Measurements from ENCODE around the gene ZMAT2. TPM values are rescaled to one million over a fixed set of nuclear protein-coding genes. Genes with fewer than 3 reads are reported as not detected.
"Not testable (repeated sequence)": the region's sequence is repeated elsewhere in the genome, so short reads cannot be mapped to it uniquely, and the experiment has no call there.

Gene ZMAT2
- polyA plus RNA-seq, 10 donors: 72.9 to 93.3 (median 78.7) TPM

- no peak for DNase-seq
These were observed 3.3 kb upstream of the ZMAT2 start for GRCh38 chr5:140696891-140697492.

GRCh38 chr5:140707812-140708211, 7.6 kb downstream of the ZMAT2 start:
- no peak for DNase-seq

- DNase-seq: not testable (repeated sequence)
These were observed 8.5 kb downstream of the ZMAT2 start for GRCh38 chr5:140708787-140709186.

- DNase-seq: peak; percentile 76 to 93 (median 92)
These were observed 10.8 kb downstream of the ZMAT2 start for GRCh38 chr5:140710899-140711552.

- DNase-seq: no peak
These were observed 11.5 kb downstream of the ZMAT2 start for GRCh38 chr5:140711794-140712193.

DNA sequence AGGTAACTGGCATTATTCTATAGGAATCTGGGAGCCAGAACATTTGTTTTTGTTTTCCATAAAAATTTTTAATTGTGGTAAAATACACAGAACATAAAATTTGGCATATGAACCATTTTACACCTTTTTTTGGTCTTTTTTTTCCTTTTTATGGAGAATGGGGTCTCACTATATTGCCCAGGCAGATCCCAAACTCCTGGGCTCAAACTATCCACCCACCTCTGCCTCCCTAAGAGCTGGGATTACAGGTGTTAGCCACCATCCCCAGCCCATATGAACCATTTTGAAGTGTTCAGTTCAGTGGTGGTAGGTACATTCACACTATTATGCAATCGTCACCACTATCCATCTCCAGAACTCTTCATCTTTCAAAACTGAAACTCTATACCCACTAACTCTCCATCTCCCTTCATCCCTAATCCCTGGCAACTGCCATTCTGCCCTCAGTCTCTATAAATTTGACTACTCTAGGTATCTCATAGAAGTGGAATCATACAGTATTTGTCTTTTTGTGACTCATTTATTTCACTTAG, 13.4 kb downstream of the ZMAT2 start:
- no peak for DNase-seq

- DNase-seq: not testable (repeated sequence)
These were observed 16.0 kb downstream of the ZMAT2 start for GRCh38 chr5:140716238-140716637.

DNA sequence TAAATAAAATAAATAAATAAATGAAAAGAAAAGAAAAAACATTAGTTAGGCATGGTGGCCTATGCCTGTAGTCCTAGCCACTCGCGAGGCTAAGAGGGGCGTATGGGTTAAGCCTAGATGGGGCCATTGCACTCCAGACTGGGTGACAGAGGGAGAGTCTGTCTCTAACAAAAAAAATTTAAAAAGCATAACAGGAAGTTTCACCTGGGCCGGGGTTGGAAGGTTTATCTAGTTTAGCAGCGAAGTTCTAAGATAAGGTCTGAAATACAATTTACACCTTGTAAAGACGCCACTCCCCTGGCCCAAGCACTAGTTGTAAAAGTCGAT, 18.0 kb downstream of the ZMAT2 start:
- no peak for DNase-seq

DNA sequence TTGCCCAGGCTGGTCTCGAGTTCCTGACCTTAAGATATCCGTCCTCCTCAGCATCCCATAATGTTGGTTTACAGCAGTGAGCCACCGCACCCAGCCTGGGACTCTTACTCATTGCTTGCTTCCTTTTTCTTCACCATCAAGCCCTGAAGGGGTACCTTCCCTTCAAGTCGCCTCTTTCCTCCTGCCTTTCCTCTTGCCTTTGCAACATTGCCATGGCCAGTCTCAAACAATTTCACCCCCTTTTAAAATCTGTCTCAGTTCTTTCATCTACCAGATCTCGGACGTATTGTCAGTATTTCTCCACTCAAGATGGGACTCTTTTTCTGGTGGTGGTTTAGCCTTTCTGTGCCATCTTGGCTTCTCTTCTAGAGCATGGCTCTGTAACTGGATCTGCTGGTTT, 20.5 kb downstream of the ZMAT2 start:
- DNase-seq: not testable (repeated sequence)

GRCh38 chr5:140721395-140721794, 21.1 kb downstream of the ZMAT2 start:
- DNase-seq: not testable (repeated sequence)

DNA sequence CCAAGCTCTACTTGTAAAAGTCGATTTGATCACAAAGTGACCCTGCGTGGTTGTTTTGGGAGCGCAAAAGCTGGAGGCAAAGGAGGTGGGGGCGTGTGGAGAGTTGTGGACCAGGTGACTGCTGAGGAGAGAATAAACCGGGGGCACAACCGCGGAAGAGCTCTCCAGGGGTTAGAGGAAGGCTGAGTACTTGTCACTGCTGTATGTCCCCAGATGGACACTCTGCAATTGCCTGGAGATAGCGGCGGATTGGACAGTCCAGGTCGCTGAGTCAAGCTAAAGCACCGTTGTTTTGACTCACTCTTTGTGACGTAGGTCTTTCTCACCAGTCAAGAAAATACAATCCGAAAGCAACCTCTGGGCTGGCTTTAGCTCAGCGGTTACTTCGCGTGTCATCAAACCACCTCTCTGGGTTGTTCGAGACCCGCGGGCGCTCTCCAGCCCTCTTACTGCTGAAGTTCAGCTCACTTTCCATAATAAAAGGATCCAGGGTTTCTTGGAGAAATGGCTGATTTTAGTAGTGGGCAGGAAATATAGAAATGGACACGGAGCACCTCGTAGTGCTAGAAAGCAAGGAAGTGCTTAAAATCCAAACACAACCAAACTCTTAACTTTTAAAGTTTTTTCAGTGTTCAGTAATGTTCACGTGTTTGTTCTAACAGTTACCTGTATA, 25.7 kb downstream of the ZMAT2 start:
- DNase-seq: peak; percentile 23 to 74 (median 42)

DNA sequence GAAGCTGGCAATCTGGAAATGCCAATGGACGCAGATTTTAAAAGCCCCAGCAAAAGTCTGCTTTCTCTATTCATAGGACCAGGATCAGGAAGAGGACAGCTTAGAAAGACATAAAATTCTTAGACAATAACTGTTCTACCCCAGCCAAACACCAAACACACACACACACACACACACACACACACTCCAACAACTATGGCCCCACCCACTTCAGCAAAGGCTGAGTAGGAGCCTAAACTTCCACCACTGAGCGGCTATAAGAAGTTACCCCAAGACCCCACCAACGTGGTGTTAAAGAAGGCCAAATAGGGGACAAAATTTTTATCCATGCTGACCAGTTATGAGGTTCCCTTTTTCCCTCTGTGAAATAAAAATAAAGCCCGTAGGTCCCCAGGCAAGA, 32.9 kb downstream of the ZMAT2 start:
- no peak for DNase-seq

GRCh38 chr5:140734354-140734753, 34.1 kb downstream of the ZMAT2 start:
- no peak for DNase-seq

- no peak for DNase-seq
These were observed 37.2 kb downstream of the ZMAT2 start for GRCh38 chr5:140737486-140737885.

- DNase-seq: no peak
These were observed 41.7 kb downstream of the ZMAT2 start for GRCh38 chr5:140741967-140742366.

DNA sequence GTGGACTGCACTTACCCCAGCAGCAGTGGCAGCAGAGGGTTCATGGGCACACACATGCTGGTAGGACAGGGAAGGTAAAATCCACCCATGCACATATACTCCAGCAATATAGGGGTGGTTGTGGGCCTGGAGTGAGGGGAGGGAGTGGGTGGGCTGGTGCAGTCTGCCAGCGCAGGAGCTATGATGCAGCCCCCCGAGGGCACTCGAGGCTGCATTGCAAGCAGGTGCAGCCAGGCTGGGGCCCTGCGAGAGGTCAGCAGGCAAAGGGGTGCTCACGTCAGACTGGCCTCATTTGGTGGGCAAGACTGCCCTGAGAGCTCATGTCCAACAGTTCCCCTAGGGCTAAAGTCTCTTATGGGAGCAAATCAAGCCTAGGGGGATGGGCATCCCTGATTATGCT, 53.3 kb downstream of the ZMAT2 start:
- DNase-seq: no peak

Other genes with a start within 250 kb of the ZMAT2 start
- gene EIF4EBP3, start 152.8 kb upstream of the ZMAT2 start, polyA plus RNA-seq (ENCODE audit: insufficient read length in 10 of 10): 10 to 100 TPM in 2 of 10 donors, 1 to 10 TPM in 8; 6.2 to 13.0 (median 8.0) TPM
- 10 to 100 TPM; 18.0 to 27.5 (median 21.6) TPM for gene SRA1, start 143.0 kb upstream of the ZMAT2 start, polyA plus RNA-seq (ENCODE audit: insufficient read length in 10 of 10)
- 10 to 100 TPM; 14.4 to 43.7 (median 20.7) TPM for gene APBB3, start 135.8 kb upstream of the ZMAT2 start, polyA plus RNA-seq (ENCODE audit: insufficient read length in 10 of 10)
- 10 to 100 TPM; 52.1 to 67.8 (median 54.6) TPM for gene SLC35A4, start 135.6 kb upstream of the ZMAT2 start, polyA plus RNA-seq (ENCODE audit: insufficient read length in 10 of 10)
- gene CD14, start 67.3 kb upstream of the ZMAT2 start, polyA plus RNA-seq (ENCODE audit: insufficient read length in 10 of 10): 10 to 100 TPM; 15.2 to 38.2 (median 24.1) TPM
- gene TMCO6, start 61.0 kb upstream of the ZMAT2 start, polyA plus RNA-seq (ENCODE audit: insufficient read length in 10 of 10): 10 to 100 TPM in 2 of 10 donors, 1 to 10 TPM in 8; 5.2 to 12.4 (median 8.1) TPM
- gene NDUFA2, start 52.8 kb upstream of the ZMAT2 start, polyA plus RNA-seq (ENCODE audit: insufficient read length in 10 of 10): 10 to 100 TPM; 41.3 to 75.2 (median 56.1) TPM
- gene IK, start 52.6 kb upstream of the ZMAT2 start, polyA plus RNA-seq (ENCODE audit: insufficient read length in 10 of 10): 100 to 1,000 TPM in 2 of 10 donors, 10 to 100 TPM in 8; 81.5 to 114 (median 94.1) TPM
- gene WDR55, start 35.5 kb upstream of the ZMAT2 start, polyA plus RNA-seq (ENCODE audit: insufficient read length in 10 of 10): 10 to 100 TPM; 10.9 to 16.2 (median 12.8) TPM
- under 1 TPM in 3 of 10 donors, not detected in 7; 0.16 to 0.92 (median 0.24) TPM for gene DND1, start 26.9 kb upstream of the ZMAT2 start, polyA plus RNA-seq (ENCODE audit: insufficient read length in 10 of 10)
- gene HARS1, start 9.1 kb upstream of the ZMAT2 start, polyA plus RNA-seq (ENCODE audit: insufficient read length in 10 of 10): 10 to 100 TPM; 42.2 to 53.9 (median 48.9) TPM
- 10 to 100 TPM; 20.5 to 35.9 (median 25.3) TPM for gene HARS2, start 9.0 kb upstream of the ZMAT2 start, polyA plus RNA-seq (ENCODE audit: insufficient read length in 10 of 10)
- under 1 TPM in 4 of 10 donors, not detected in 6; 0.05 to 0.11 (median 0.06) TPM for gene PCDHA1, start 85.7 kb downstream of the ZMAT2 start, polyA plus RNA-seq (ENCODE audit: insufficient read length in 10 of 10)
- under 1 TPM in 8 of 10 donors, not detected in 2; 0.04 to 0.22 (median 0.10) TPM for gene PCDHA2, start 94.4 kb downstream of the ZMAT2 start, polyA plus RNA-seq (ENCODE audit: insufficient read length in 10 of 10)
- gene PCDHA3, start 100.6 kb downstream of the ZMAT2 start, polyA plus RNA-seq (ENCODE audit: insufficient read length in 10 of 10): under 1 TPM; 0.06 to 0.31 (median 0.23) TPM
- under 1 TPM; 0.04 to 0.39 (median 0.18) TPM for gene PCDHA4, start 106.6 kb downstream of the ZMAT2 start, polyA plus RNA-seq (ENCODE audit: insufficient read length in 10 of 10)
- under 1 TPM in 2 of 10 donors, not detected in 8; 0.04 to 0.07 TPM for gene PCDHA5, start 121.2 kb downstream of the ZMAT2 start, polyA plus RNA-seq (ENCODE audit: insufficient read length in 10 of 10)
- under 1 TPM in 9 of 10 donors, not detected in 1; 0.08 to 0.20 (median 0.16) TPM for gene PCDHA6, start 127.5 kb downstream of the ZMAT2 start, polyA plus RNA-seq (ENCODE audit: insufficient read length in 10 of 10)
- gene PCDHA7, start 133.8 kb downstream of the ZMAT2 start, polyA plus RNA-seq (ENCODE audit: insufficient read length in 10 of 10): under 1 TPM; 0.05 to 0.35 (median 0.13) TPM
- under 1 TPM in 6 of 10 donors, not detected in 4; 0.07 to 0.11 (median 0.09) TPM for gene PCDHA8, start 140.7 kb downstream of the ZMAT2 start, polyA plus RNA-seq (ENCODE audit: insufficient read length in 10 of 10)
- under 1 TPM in 5 of 10 donors, not detected in 5; 0.04 to 0.07 (median 0.06) TPM for gene PCDHA9, start 147.9 kb downstream of the ZMAT2 start, polyA plus RNA-seq (ENCODE audit: insufficient read length in 10 of 10)
- under 1 TPM; 0.07 to 0.29 (median 0.17) TPM for gene PCDHA10, start 155.4 kb downstream of the ZMAT2 start, polyA plus RNA-seq (ENCODE audit: insufficient read length in 10 of 10)
- under 1 TPM in 7 of 10 donors, not detected in 3; 0.03 to 0.61 (median 0.05) TPM for gene PCDHA11, start 168.5 kb downstream of the ZMAT2 start, polyA plus RNA-seq (ENCODE audit: insufficient read length in 10 of 10)
- under 1 TPM in 6 of 10 donors, not detected in 4; 0.04 to 0.16 (median 0.07) TPM for gene PCDHA12, start 174.9 kb downstream of the ZMAT2 start, polyA plus RNA-seq (ENCODE audit: insufficient read length in 10 of 10)
- gene PCDHA13, start 181.7 kb downstream of the ZMAT2 start, polyA plus RNA-seq (ENCODE audit: insufficient read length in 10 of 10): under 1 TPM in 5 of 10 donors, not detected in 5; 0.04 to 0.22 (median 0.12) TPM
- under 1 TPM in 9 of 10 donors, not detected in 1; 0.07 to 0.38 (median 0.12) TPM for gene PCDHAC1, start 225.9 kb downstream of the ZMAT2 start, polyA plus RNA-seq (ENCODE audit: insufficient read length in 10 of 10)

Data from muscle of back (tissue), 11 donors.